AG09309 (cell line): ENCODE results near the gene TNKS1BP1.

ENCODE experiments used
- DNase-seq: peaks from one replicate; pipeline ENCODE4 v3.0.0-alpha.2; 2010; ENCODE audit warnings: low read depth
- H3K4me3 ChIP-seq: 2 replicates; pipeline ENCODE4 v1.5.1; 2011; ENCODE audit warnings: mild to moderate bottlenecking, low read depth, low read length, moderate library complexity; ENCODE audit not compliant: control insufficient read depth
- TF ChIP-seq, protein P1 (sequence below): IDR thresholded peaks from 2 replicates; pipeline ENCODE4 v1.5.1; 2011; ENCODE audit warnings: mild to moderate bottlenecking, low read depth, low read length, inconsistent platforms; ENCODE audit not compliant: insufficient read depth, control insufficient read depth; ENCODE audit errors: missing control alignments

TNKS1BP1 gene

DNA sequence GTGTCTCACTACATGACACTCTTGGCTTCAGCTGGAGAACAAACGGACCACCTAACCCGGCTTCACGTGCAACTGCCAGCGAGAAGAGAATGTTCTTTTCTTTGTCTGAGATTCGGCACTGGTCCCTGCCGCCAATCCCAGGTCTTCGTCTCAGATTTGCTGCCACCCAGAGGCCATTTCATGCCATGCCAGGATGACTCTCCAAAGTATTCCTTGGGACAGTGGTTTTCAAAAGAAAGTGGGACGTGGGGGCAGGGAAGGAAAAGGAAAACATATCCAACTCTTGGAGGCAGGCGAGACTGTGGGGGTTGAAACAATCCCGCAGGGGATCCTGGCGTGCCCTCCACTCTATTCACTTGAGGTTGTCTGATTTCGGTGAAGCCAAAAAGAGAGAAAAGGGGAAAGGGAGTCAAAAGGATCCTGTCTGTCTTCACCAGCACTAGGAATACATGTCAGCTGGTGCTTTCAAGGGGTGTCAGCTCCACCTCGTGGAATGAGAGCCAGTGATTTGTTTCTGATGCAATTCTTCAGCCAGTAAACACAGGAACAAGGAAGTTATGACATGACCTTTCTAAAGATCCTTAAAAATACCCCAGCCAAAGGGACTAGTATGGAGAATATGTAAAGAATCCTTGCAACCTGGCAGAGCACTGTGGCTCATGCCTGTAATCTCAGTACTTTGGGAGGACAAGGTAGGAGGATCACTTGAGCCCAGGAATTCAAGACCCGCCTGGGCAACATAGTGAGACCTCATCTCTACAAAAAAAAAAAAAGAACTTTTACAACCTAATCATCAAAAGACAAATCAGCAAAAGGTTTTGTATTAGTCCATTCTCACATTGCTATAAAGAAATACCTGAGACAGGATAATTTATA lies 46.7 kb downstream of the TNKS1BP1 start:
- peak; percentile 66 for DNase-seq
- TF ChIP-seq, protein P1, sequence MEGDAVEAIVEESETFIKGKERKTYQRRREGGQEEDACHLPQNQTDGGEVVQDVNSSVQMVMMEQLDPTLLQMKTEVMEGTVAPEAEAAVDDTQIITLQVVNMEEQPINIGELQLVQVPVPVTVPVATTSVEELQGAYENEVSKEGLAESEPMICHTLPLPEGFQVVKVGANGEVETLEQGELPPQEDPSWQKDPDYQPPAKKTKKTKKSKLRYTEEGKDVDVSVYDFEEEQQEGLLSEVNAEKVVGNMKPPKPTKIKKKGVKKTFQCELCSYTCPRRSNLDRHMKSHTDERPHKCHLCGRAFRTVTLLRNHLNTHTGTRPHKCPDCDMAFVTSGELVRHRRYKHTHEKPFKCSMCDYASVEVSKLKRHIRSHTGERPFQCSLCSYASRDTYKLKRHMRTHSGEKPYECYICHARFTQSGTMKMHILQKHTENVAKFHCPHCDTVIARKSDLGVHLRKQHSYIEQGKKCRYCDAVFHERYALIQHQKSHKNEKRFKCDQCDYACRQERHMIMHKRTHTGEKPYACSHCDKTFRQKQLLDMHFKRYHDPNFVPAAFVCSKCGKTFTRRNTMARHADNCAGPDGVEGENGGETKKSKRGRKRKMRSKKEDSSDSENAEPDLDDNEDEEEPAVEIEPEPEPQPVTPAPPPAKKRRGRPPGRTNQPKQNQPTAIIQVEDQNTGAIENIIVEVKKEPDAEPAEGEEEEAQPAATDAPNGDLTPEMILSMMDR = peak; percentile 87
- H3K4me3 ChIP-seq = no peak overlapping the region

DNA sequence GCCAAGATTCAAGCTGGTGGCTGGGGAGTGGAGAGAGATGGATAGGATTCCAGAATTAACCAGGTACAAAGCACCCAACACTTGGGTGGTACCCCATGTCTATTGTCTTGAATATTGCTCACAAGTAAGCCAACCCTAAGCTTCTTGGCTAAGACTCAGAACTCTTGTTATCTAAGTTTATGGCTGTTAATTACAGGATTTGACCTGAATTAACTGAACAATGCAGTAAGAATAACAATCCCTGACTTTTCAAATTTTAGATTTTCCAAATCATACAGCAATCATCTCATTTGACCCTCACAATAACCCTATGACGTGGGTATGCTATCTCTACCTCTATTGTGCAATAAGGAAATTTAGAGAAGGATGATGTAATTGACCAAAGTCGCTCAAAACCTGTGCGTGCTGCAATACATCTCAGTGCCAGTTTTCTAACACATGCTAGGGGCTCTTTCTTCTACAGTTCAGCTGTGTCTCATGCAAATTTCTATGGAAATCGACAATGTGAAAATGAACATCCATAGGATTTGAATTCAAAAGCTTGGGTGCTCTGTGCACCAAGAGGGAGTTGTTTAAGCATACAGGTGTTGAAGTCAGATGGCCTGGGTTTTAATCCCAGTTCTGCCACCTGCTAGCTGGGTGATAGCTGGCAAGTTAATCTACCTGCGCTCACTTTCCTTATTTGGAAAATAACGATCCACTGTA lies 47.6 kb downstream of the TNKS1BP1 start:
- no peak for DNase-seq
- TF ChIP-seq, protein P1 = no peak
- H3K4me3 ChIP-seq = no peak overlapping the region

DNA sequence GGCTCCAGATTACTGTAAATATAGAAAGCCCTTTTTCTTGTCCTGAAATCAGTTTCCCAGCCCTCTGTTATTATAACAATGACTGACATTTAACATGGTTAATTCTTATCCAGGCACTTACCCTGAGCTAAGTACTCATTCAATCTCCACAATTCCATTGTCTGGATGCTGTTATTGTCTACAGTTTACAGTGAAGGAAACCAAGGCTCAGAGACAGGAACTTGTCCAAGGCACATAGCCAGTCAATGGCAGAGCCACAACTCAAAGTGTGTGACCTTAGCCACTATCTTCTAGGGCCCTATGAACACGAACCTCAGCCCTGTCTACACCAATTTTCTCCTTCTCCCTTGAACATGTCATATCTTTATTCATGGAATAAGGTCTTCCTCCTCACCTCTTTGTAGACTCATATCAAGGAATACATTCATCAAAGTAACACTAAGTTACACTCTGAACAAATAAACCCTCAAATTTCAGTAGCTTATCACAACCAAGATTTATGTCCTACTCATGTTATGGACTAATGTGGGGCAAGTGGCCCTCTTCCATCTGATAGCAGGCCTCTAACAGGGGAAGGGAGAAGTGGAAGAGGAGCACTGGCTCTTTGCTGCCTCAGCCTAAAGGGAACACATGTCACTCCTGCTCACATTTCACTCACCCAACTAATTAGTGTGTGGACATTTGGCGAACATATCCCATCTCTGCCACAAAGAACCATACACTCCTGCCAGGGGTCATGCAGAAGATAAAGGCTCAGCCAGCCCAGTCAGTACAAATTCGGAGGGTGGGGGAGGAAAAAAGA lies 48.4 kb downstream of the TNKS1BP1 start:
- DNase-seq = no peak
- TF ChIP-seq, protein P1 = no peak
- H3K4me3 ChIP-seq = no peak overlapping the region

DNA sequence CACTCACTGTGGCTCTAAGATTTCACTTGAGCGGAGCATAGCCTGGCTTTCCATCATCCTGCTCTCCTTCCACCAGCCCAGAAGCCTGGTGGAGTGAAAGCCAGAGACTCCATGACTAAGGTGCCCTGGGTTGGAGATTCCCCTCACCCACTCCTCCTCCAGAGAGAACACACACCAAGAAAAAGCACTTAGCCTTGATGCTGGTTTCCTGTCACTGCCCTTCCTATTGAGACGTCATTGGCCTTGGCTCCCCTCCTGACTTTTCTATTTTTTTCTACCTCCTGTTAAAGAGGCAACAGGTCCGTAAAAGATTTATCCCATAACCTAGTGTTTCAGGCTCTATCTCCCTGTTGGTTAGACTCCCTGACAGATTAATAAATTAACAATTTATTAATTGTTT lies 49.2 kb downstream of the TNKS1BP1 start:
- DNase-seq = no peak

GRCh38 chr11:57274904-57275498 lies 49.8 kb downstream of the TNKS1BP1 start:
- no peak for DNase-seq
- H3K4me3 ChIP-seq = no peak overlapping the region
- TF ChIP-seq, protein P1 = no peak

More for the DNA sequence above, 49.2 kb downstream of the TNKS1BP1 start:
- TF ChIP-seq, protein P1 = no peak
- no peak overlapping the region for H3K4me3 ChIP-seq
